ENCODE data around the gene SLC5A10. TPM values are rescaled to one million over a fixed set of nuclear protein-coding genes. Genes with fewer than 3 reads are reported as not detected.

SLC5A10 gene
- total RNA-seq, 4 donors from 2014 or later, result not detected

- no peaks in the 10 kb centered on the region for H3K9me3 ChIP-seq
- DNase-seq, result no peak
- H3K4me1 ChIP-seq, result no peaks in the 10 kb centered on the region
- H3K27ac ChIP-seq, result no peak overlapping the region
- intact Hi-C loops (cut with DNase I; ENCODE audit: low total_unique reads), result no loop called here
- TF ChIP-seq CTCF (IDR thresholded peaks at IDR 0.05), result no peak
- TF ChIP-seq POLR2A (IDR thresholded peaks at IDR 0.05), result no peak
- no peaks in the 10 kb centered on the region for H3K27me3 ChIP-seq
- no peak overlapping the region for H3K4me3 ChIP-seq
- no peaks in the 10 kb centered on the region for H3K36me3 ChIP-seq
These were observed 69.7 kb downstream of the SLC5A10 start for GRCh38 chr17:19021622-19022083.

GRCh38 chr17:19022128-19022527, 70.2 kb downstream of the SLC5A10 start:
- intact Hi-C loops (cut with DNase I; ENCODE audit: low total_unique reads), result no loop called here
- DNase-seq, result no peak

GRCh38 chr17:19022747-19023146, 70.8 kb downstream of the SLC5A10 start:
- Histone ChIP-seq H3K36me3 (no peaks in the 10 kb centered on the region), H3K27ac (no peak overlapping the region), H3K4me3 (no peak overlapping the region), H3K9me3 (no peaks in the 10 kb centered on the region), H3K27me3 (no peaks in the 10 kb centered on the region), H3K4me1 (no peaks in the 10 kb centered on the region)
- no peak for DNase-seq
- no peak for TF ChIP-seq POLR2A (IDR thresholded peaks at IDR 0.05)
- no peak for TF ChIP-seq CTCF (IDR thresholded peaks at IDR 0.05)
- intact Hi-C loops (cut with DNase I; ENCODE audit: low total_unique reads), result no loop called here

More at GRCh38 chr17:19022128-19022527, 70.2 kb downstream of the SLC5A10 start:
- Histone ChIP-seq H3K36me3 (no peaks in the 10 kb centered on the region), H3K4me3 (no peak overlapping the region), H3K4me1 (no peaks in the 10 kb centered on the region), H3K9me3 (no peaks in the 10 kb centered on the region), H3K27ac (no peak overlapping the region), H3K27me3 (no peaks in the 10 kb centered on the region)
- TF ChIP-seq CTCF (IDR thresholded peaks at IDR 0.05), result no peak
- no peak for TF ChIP-seq POLR2A (IDR thresholded peaks at IDR 0.05)

- no peaks in the 10 kb centered on the region for H3K27me3 ChIP-seq
- no peaks in the 10 kb centered on the region for H3K36me3 ChIP-seq
- DNase-seq, result no peak
- no peaks in the 10 kb centered on the region for H3K4me1 ChIP-seq
- intact Hi-C loops (cut with DNase I; ENCODE audit: low total_unique reads), result no loop called here
- H3K27ac ChIP-seq, result no peak overlapping the region
- no peaks in the 10 kb centered on the region for H3K9me3 ChIP-seq
- no peak for TF ChIP-seq POLR2A (IDR thresholded peaks at IDR 0.05)
- TF ChIP-seq CTCF (IDR thresholded peaks at IDR 0.05), result no peak
- no peak overlapping the region for H3K4me3 ChIP-seq
These were observed 71.4 kb downstream of the SLC5A10 start for GRCh38 chr17:19023209-19023999.
